DOHH2 (cell line): ENCODE measurements around the gene SLC9A9.

Source experiments
- H3F3A ChIP-seq: fragments of 200-600 bp; sonication (generic), shearing (Covaris generic); 2 replicates; pipeline ENCODE4 v1.6.0; 2016; ENCODE audit warnings: antibody characterized with exemption, mild to moderate bottlenecking; ENCODE audit not compliant: control insufficient read depth, insufficient read depth
- H3K27ac ChIP-seq: fragments of 200-600 bp; sonication (generic); 2 replicates; pipeline ENCODE4 v1.5.1; 2014; ENCODE audit warnings: low read depth, mild to moderate bottlenecking, low read length, moderate library complexity
- H3K27me3 ChIP-seq: fragments of 200-600 bp; sonication (generic); 2 replicates; pipeline ENCODE4 v1.6.1; 2014; ENCODE audit warnings: mild to moderate bottlenecking, low read length, mixed read lengths; ENCODE audit not compliant: control insufficient read depth
- H3K36me3 ChIP-seq: fragments of 200-600 bp; sonication (generic); 2 replicates; pipeline ENCODE4 v1.6.1; 2014; ENCODE audit warnings: mild to moderate bottlenecking, low read length, moderate library complexity, mixed read lengths; ENCODE audit not compliant: control insufficient read depth
- H3K4me1 ChIP-seq: fragments of 200-600 bp; sonication (generic); 2 replicates; pipeline ENCODE4 v1.6.1; 2014; ENCODE audit warnings: mild to moderate bottlenecking, low read length, mixed read lengths; ENCODE audit not compliant: control insufficient read depth
- H3K4me2 ChIP-seq: fragments of 200-600 bp; sonication (generic); 2 replicates; pipeline ENCODE4 v1.6.0; 2014; ENCODE audit warnings: mild to moderate bottlenecking, low read length, moderate library complexity
- H3K4me3 ChIP-seq: fragments of 200-600 bp; sonication (generic); 2 replicates; pipeline ENCODE4 v1.5.1; 2014; ENCODE audit warnings: mild to moderate bottlenecking, low read length, mixed read lengths
- H3K79me2 ChIP-seq: fragments of 200-600 bp; sonication (generic); 2 replicates; pipeline ENCODE4 v1.6.1; 2014; ENCODE audit warnings: mild to moderate bottlenecking, low read length, mixed read lengths; ENCODE audit not compliant: control insufficient read depth
- H3K9me2 ChIP-seq: fragments of 200-600 bp; sonication (generic); replicated peaks from 2 replicates; pipeline ENCODE4 v1.6.1; 2014; ENCODE audit warnings: mild to moderate bottlenecking, low read length, mixed read lengths; ENCODE audit not compliant: control insufficient read depth
- H3K9me3 ChIP-seq: fragments of 200-600 bp; sonication (generic); 2 replicates; pipeline ENCODE4 v1.6.1; 2014; ENCODE audit warnings: antibody characterized with exemption, low read length, mixed read lengths; ENCODE audit not compliant: control insufficient read depth, insufficient read depth
- H4K20me1 ChIP-seq: fragments of 200-600 bp; sonication (generic); 2 replicates; pipeline ENCODE4 v1.6.0; 2014; ENCODE audit warnings: low read depth, mild to moderate bottlenecking, antibody characterized with exemption, low read length, moderate library complexity; ENCODE audit not compliant: control insufficient read depth, insufficient read depth
- CTCF ChIP-seq: fragments of 200-600 bp; sonication (generic); IDR thresholded peaks from one replicate; pipeline ENCODE4 v1.5.1; 2014; ENCODE audit warnings: antibody characterized with exemption, mild to moderate bottlenecking, low read depth, low read length; ENCODE audit not compliant: poor library complexity, severe bottlenecking
- EZH2phosphoT487 ChIP-seq: fragments of 200-600 bp; sonication (generic); IDR thresholded peaks from 2 replicates; pipeline ENCODE4 v1.6.1; 2017; ENCODE audit warnings: borderline replicate concordance, mild to moderate bottlenecking, antibody characterized with exemption, low read length, moderate library complexity, mixed read lengths

The SLC9A9 gene

GRCh38 chr3:143608966-143609365 lies 239.3 kb downstream of the SLC9A9 start:
- no peaks in the 10 kb centered on the region for H3K27me3 ChIP-seq
- peaks cover 10% of the 10 kb centered on the region for H3K4me1 ChIP-seq
- H3K79me2 ChIP-seq = no peaks in the 10 kb centered on the region
- no peaks in the 10 kb centered on the region for H4K20me1 ChIP-seq
- no peaks in the 10 kb centered on the region for H3K9me2 ChIP-seq
- TF ChIP-seq EZH2phosphoT487 (no peak), CTCF (no peak)
- H3K36me3 ChIP-seq = no peaks in the 10 kb centered on the region
- H3K9me3 ChIP-seq = no peaks in the 10 kb centered on the region
- H3K4me2 ChIP-seq = no peak overlapping the region
- no peak overlapping the region for H3K4me3 ChIP-seq
- no peak overlapping the region for H3K27ac ChIP-seq
- no peaks in the 10 kb centered on the region for H3F3A ChIP-seq

- Histone ChIP-seq H3F3A (no peaks in the 10 kb centered on the region), H3K4me3 (no peak overlapping the region), H3K4me2 (no peak overlapping the region; the same call in 1 of the 2 replicates), H4K20me1 (no peaks in the 10 kb centered on the region), H3K9me2 (no peaks in the 10 kb centered on the region), H3K9me3 (no peaks in the 10 kb centered on the region), H3K27ac (no peak overlapping the region), H3K79me2 (no peaks in the 10 kb centered on the region), H3K36me3 (no peaks in the 10 kb centered on the region), H3K27me3 (no peaks in the 10 kb centered on the region), H3K4me1 (peaks cover 10% of the 10 kb centered on the region)
- TF ChIP-seq EZH2phosphoT487 = no peak
Observed at GRCh38 chr3:143605233-143605950, 242.9 kb downstream of the SLC9A9 start.

- no peak overlapping the region; the same call in 1 of the 2 replicates for H3K4me2 ChIP-seq
- H3K9me3 ChIP-seq = no peaks in the 10 kb centered on the region
- peaks cover 10% of the 10 kb centered on the region for H3K4me1 ChIP-seq
- TF ChIP-seq CTCF (no peak), EZH2phosphoT487 (no peak)
- H3K4me3 ChIP-seq = no peak overlapping the region
- H3K27ac ChIP-seq = no peak overlapping the region
- H3K36me3 ChIP-seq = no peaks in the 10 kb centered on the region
- H4K20me1 ChIP-seq = no peaks in the 10 kb centered on the region
- no peaks in the 10 kb centered on the region for H3K9me2 ChIP-seq
- H3F3A ChIP-seq = no peaks in the 10 kb centered on the region
- H3K27me3 ChIP-seq = no peaks in the 10 kb centered on the region
- H3K79me2 ChIP-seq = no peaks in the 10 kb centered on the region
Observed at GRCh38 chr3:143604402-143605185, 243.7 kb downstream of the SLC9A9 start.

GRCh38 chr3:143603774-143604173 lies 244.5 kb downstream of the SLC9A9 start:
- H3K79me2 ChIP-seq = no peaks in the 10 kb centered on the region
- H3K36me3 ChIP-seq = no peaks in the 10 kb centered on the region
- no peak for TF ChIP-seq EZH2phosphoT487
- TF ChIP-seq CTCF = no peak
- H3K9me2 ChIP-seq = no peaks in the 10 kb centered on the region
- H3K4me1 ChIP-seq = peaks cover 10% of the 10 kb centered on the region
- no peak overlapping the region for H3K4me2 ChIP-seq
- H3K4me3 ChIP-seq = no peak overlapping the region
- no peaks in the 10 kb centered on the region for H3F3A ChIP-seq
- no peaks in the 10 kb centered on the region for H3K27me3 ChIP-seq
- no peak overlapping the region for H3K27ac ChIP-seq
- no peaks in the 10 kb centered on the region for H3K9me3 ChIP-seq
- no peaks in the 10 kb centered on the region for H4K20me1 ChIP-seq
